ENCODE data around the gene PHLDA3.

- no peak for TF ChIP-seq POLR2A (IDR thresholded peaks at IDR 0.05)
- peak in 4 of 5 experiments; percentile 15 to 68 (median 48) for TF ChIP-seq CTCF (IDR thresholded peaks at IDR 0.05)
- TF ChIP-seq EP300 (IDR thresholded peaks at IDR 0.05): peak in 1 of 2 donors; percentile 40
Observed at GRCh38 chr1:201463071-201463552, 5.9 kb downstream of the PHLDA3 start.

Data from tibial nerve (tissue), 4 donors.